ENCODE results near the gene RTF1. TPM values are rescaled to one million over a fixed set of nuclear protein-coding genes. Genes with fewer than 3 reads are reported as not detected.

Gene RTF1
- polyA plus RNA-seq, 6 donors from 2014 or later = 7.7 to 26.4 (median 22.0) TPM

DNA sequence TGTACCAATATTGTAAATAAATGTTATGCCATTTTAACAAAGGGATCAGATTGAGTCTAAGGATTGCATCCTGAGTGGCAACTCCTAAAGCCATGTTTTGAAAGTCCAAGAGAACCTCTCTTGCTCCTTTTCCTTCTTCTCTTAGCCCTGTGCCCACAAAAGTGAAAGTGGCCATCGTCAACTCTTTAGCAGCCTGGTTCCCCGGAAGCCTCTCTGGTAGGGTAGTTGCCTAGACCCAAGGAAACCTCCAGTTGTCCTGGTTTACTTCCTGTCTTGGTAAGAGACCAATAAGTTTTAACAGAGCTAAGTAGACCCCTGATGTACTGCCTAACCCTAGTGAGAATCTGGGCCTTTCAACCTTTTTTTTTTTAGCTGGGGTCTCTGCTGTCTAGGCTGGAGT lies 66.6 kb downstream of the RTF1 start:
- peaks cover 11 to 25% (median 21%) of the 10 kb centered on the region in 3 donors for H3K4me1 Mint-ChIP-seq
- DNase-seq (no peak), ATAC-seq (ENCODE audit: low read depth in 2 of 2) (peak; percentile 32 to 38)
- peaks cover 7 to 8% of the 10 kb centered on the region in 2 donors for H3K36me3 Mint-ChIP-seq
- peak overlapping the region in 5 of 8 donors; percentile 20 to 71 (median 51) for H3K4me3 Mint-ChIP-seq
- H3K9me3 Mint-ChIP-seq = no peaks in the 10 kb centered on the region
- H3K27ac Mint-ChIP-seq = peak overlapping the region in 2 of 6 donors; percentile 60 to 77
- H3K27me3 Mint-ChIP-seq = peaks cover 0 to 9% (median 6%) of the 10 kb centered on the region in 3 donors

DNA sequence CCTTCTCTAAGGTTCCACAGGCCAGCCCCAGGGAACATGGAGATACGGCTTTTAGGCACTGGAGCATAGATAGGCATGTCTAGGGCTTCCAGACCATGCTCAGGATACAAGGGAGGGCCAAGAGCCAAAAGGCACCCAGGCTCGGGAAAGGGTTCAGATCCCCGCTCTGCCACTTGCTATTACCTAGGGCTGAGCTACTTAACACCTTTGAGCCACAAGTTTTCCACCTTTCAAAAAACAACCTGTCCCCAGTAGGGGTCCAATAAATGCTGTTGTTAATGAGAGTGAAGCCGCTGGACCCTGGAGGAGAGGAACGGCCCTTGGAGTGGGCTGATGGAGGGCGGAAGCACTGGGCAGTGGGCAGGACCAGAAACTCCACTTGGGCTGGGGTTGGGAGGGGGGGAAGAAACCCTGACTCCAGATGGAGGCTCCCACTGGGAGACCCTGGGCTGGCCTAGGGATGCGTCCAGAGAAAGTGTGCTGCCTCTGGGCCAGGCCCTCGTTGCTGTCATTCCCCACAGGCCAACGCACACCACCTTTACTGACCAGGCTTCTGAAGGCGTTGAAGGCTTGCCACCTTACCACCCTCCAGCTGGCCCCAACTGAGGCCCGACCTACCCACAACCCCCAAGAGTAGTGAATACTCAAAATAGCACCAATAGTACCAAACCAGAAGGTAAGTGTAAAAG lies 68.2 kb downstream of the RTF1 start:
- H3K27ac Mint-ChIP-seq = peak overlapping the region in 1 of 6 donors; percentile 26
- ATAC-seq (ENCODE audit: low read depth in 2 of 2) = no peak
- H3K9me3 Mint-ChIP-seq = no peaks in the 10 kb centered on the region
- peaks cover under 1 to 12% (median 9%) of the 10 kb centered on the region in 3 donors for H3K27me3 Mint-ChIP-seq
- peaks cover 11 to 25% (median 21%) of the 10 kb centered on the region in 3 donors for H3K4me1 Mint-ChIP-seq
- H3K36me3 Mint-ChIP-seq = peaks cover 0 to 7% of the 10 kb centered on the region in 2 donors
- H3K4me3 Mint-ChIP-seq = peak overlapping the region in 1 of 8 donors; percentile 30
- no peak for DNase-seq

DNA sequence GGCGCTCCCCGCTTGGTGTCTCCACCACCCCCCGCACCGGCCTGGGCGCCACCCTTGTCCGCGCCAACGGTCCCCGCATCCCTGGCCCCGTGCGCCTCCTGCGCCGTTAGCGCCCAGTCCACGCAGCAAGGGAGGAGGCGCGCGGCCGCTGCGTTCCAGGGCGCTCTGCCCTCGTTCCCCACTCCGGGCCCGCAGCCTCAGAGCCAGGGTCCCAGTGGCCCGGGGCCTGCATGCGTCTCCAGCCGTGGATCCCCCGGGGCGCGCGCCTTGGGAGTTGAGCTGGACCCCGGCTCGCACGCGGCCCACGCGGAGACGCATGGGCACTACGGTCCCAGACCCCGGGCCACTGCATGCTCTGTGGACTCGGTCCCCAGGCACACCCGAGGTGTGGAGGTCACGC lies 69.4 kb downstream of the RTF1 start:
- Mint-ChIP-seq H3K4me3 (no peak overlapping the region), H3K4me1 (peaks cover 11 to 25% (median 21%) of the 10 kb centered on the region in 3 donors), H3K27ac (no peak overlapping the region), H3K27me3 (peaks cover 9 to 22% (median 21%) of the 10 kb centered on the region in 3 donors), H3K36me3 (no peaks in the 10 kb centered on the region), H3K9me3 (no peaks in the 10 kb centered on the region)
- ATAC-seq (ENCODE audit: low read depth in 2 of 2) = no peak
- DNase-seq = no peak

DNA sequence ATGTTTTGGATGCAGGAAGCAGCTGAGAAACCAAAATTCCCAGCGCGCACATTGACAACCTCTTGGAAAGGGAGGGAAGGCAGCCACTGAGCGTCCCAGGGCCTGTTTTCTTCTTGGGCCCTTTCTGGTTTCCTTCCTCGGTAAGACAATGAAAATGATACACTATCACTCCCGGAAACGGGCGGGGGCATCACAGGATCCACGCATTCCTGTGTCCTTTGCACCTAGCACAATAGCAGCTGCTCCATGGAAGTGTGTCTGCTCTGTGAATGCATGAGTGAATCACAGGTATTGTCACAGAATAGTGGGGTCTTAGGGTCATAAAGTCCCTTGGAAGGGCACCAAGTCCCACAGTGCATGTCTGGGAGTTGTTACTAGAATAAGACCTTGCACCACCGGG lies 70.5 kb downstream of the RTF1 start:
- Mint-ChIP-seq H3K36me3 (peaks cover 0 to 8% of the 10 kb centered on the region in 2 donors), H3K4me3 (no peak overlapping the region), H3K9me3 (no peaks in the 10 kb centered on the region), H3K27ac (no peak overlapping the region), H3K27me3 (peaks cover 19 to 32% (median 32%) of the 10 kb centered on the region in 3 donors), H3K4me1 (peaks cover 17 to 23% (median 21%) of the 10 kb centered on the region in 3 donors)
- ATAC-seq (ENCODE audit: low read depth in 2 of 2) (no peak), DNase-seq (no peak)

DNA sequence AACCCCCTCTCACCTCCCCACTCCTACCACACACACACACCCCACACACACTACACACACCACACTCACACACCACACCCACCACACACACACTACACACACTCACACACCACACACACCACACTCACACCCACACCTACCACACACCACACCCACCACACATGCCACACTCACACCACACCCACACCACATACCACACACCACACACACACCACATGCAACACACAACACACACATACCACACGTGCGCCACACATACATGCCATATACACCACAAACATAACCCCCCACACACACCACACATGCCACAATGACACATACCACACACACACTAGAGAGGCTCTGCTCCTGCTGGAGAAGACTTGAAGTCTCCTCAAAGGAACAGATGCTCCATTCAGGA lies 70.9 kb downstream of the RTF1 start:
- Mint-ChIP-seq H3K36me3 (peaks cover 0 to 8% of the 10 kb centered on the region in 2 donors), H3K27me3 (peaks cover 23 to 37% (median 36%) of the 10 kb centered on the region in 3 donors), H3K4me1 (peaks cover 21 to 23% (median 23%) of the 10 kb centered on the region in 3 donors), H3K9me3 (no peaks in the 10 kb centered on the region), H3K27ac (no peak overlapping the region), H3K4me3 (no peak overlapping the region)
- DNase-seq (no peak), ATAC-seq (ENCODE audit: low read depth in 2 of 2) (no peak)

DNA sequence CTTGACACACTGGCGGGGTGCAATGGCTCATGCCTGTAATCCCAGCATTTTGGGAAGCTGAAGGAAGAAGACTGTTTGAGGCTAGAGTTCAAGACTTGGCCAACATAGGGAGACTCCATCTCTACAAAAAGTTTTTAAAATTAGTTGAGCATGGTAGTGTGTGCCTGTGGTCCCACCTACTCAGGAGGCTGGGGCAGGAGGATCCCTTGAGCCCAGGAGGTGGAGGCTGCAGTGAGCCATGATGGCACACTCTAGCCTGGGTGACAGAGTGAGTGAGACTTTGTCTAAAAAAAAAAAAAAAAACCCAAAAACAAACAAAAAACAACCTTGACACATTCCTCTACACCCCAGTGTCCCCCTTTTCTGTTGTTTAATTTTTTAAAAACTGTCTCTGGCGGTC lies 72.7 kb downstream of the RTF1 start:
- H3K27ac Mint-ChIP-seq = no peak overlapping the region
- peaks cover 11 to 13% (median 13%) of the 10 kb centered on the region in 3 donors for H3K4me1 Mint-ChIP-seq
- H3K4me3 Mint-ChIP-seq = no peak overlapping the region
- H3K36me3 Mint-ChIP-seq = peaks cover 0 to 8% of the 10 kb centered on the region in 2 donors
- DNase-seq (no peak), ATAC-seq (ENCODE audit: low read depth in 2 of 2) (no peak)
- peaks cover 26 to 40% (median 40%) of the 10 kb centered on the region in 3 donors for H3K27me3 Mint-ChIP-seq
- no peaks in the 10 kb centered on the region for H3K9me3 Mint-ChIP-seq

DNA sequence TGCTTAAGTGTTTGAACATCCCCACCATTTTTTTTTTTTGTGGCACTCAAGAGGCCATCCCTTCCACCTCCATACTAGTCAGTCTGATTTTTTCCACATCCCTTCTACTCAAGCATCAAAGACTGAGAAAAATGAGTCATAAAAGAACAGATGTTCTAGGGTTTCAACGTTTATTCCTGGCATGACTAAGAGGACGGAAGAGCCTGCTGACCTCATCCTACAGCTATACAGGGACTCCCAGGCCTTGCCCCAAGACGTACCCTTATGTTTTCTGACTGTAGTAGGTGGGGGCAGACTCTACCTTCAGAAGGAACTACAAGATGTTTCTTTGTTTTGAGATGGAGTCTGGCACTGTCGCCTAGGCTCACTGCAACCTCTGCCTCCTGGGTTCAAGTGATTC lies 73.5 kb downstream of the RTF1 start:
- Mint-ChIP-seq H3K27ac (peak overlapping the region in 1 of 6 donors; percentile 21), H3K36me3 (peaks cover 0 to 8% of the 10 kb centered on the region in 2 donors), H3K9me3 (no peaks in the 10 kb centered on the region), H3K4me3 (no peak overlapping the region), H3K4me1 (peaks cover 13 to 14% (median 13%) of the 10 kb centered on the region in 3 donors), H3K27me3 (peaks cover 26 to 44% (median 40%) of the 10 kb centered on the region in 3 donors)
- DNase-seq (no peak), ATAC-seq (ENCODE audit: low read depth in 2 of 2) (no peak)

DNA sequence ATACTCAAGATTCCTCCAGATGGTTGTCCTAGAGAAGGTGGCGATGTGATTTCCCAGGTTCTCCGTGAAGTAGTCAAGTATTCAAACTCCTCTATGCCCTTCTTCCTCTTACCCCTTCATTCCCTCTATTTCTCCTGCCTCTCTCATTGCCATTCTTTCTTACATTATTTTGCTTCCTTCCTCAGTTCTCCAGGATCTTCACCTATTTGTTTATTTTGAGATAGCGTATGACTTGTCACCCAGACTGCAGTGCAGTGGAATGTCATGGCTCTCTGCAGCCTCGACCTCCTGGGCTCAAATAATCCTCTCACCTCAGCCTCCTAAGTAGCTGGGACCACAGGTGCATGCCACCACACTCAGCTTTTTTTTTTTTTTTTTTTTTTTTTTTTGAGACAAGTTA lies 75.0 kb downstream of the RTF1 start:
- Mint-ChIP-seq H3K36me3 (peaks cover 0 to 8% of the 10 kb centered on the region in 2 donors), H3K4me3 (peak overlapping the region in 3 of 8 donors; percentile 46 to 89 (median 50)), H3K27ac (no peak overlapping the region), H3K9me3 (no peaks in the 10 kb centered on the region), H3K4me1 (peaks cover 13 to 17% (median 14%) of the 10 kb centered on the region in 3 donors), H3K27me3 (peaks cover 32 to 56% (median 47%) of the 10 kb centered on the region in 3 donors)
- DNase-seq (no peak), ATAC-seq (ENCODE audit: low read depth in 2 of 2) (no peak)

DNA sequence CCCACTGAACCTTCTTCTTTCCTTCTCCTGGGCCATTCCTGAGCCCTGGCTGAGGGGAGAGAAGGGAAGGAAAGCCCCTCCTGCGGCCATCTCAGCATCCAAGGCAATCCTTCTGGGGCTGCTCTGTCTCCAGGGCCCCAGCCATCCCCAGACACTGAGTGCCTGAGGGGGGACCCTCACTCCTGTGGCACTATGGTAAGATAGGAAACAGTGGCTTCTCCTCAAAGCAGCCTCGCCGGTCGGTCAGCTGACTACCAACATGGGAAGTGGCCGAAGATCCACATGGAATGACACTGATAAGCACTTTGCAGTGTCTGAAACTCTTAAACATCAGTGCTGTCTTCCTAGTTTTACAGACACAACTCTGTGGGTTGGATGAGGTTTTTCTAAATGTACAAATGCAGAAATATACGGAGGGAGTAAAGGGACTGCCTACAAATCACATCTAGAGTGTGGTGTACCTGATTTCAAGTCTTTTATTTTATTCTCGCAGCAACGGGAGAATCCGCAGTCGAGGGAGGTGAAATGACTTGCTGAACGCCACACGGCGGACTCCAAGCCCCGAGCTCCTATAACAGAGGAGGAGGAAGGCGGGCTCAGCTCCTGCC lies 75.8 kb downstream of the RTF1 start:
- H3K27ac Mint-ChIP-seq = peak overlapping the region in 4 of 6 donors; percentile 63 to 78 (median 68)
- H3K9me3 Mint-ChIP-seq = no peaks in the 10 kb centered on the region
- no peak for ATAC-seq (ENCODE audit: low read depth in 2 of 2)
- peak overlapping the region; percentile 83 to 93 (median 86) for H3K4me3 Mint-ChIP-seq
- peaks cover 0 to 8% of the 10 kb centered on the region in 2 donors for H3K36me3 Mint-ChIP-seq
- H3K4me1 Mint-ChIP-seq = peaks cover 13 to 17% (median 13%) of the 10 kb centered on the region in 3 donors
- no peak for DNase-seq
- peaks cover 39 to 63% (median 51%) of the 10 kb centered on the region in 3 donors for H3K27me3 Mint-ChIP-seq

DNA sequence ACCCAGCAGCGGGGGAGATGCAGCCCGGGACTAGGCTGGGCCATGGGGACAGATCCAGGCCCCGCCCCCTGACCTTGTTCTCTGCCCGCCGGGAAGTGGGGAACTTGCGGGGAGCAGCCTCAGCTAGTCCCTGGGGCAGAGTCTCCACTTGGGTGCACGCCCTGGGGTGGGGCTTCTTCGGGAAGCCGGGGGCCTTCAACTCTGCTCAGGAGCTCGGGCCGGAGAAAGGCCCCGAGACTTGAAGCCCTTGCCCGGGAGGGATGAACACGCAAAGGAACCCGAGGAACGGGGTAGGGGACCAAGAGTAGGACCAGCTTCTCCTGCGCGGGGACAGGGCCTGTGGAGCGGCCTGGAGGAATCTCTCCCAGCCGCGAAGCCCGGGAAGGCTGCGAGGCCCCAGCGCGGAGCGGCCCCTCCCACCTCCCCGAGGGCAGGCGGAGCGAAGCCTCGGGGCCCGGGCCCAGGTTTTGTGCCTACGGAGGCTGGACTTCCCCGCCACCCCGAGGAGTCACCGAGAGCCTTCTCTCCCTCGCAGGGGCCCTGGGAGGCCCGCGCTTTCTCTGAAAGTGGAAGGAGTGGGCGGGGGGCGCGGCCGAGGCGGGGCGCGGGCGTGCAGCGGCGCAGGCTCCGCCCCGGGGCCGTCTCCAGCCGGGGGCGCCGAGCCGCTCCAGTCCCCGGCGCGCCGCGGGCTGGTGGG lies 76.5 kb downstream of the RTF1 start, which contains the start of gene ITPKA:
Gene ITPKA, plus strand, starts transcription at position 670 of the 697 bp plus-strand sequence. CDS start 54 bp downstream, outside the sequence.
- Mint-ChIP-seq H3K36me3 (peaks cover 0 to 8% of the 10 kb centered on the region in 2 donors), H3K4me1 (peaks cover 11 to 17% (median 13%) of the 10 kb centered on the region in 3 donors), H3K27ac (peak within 1 kb of the TSS in 4 of 6 donors; percentile 63 to 78 (median 68)), H3K27me3 (peaks cover 41 to 65% (median 48%) of the 10 kb centered on the region in 3 donors), H3K9me3 (no peaks in the 10 kb centered on the region), H3K4me3 (peak within 1 kb of the TSS; percentile 83 to 93 (median 86))
- ATAC-seq (ENCODE audit: low read depth in 2 of 2) (peak; percentile 83 to 86), DNase-seq (peak; percentile 82)

DNA sequence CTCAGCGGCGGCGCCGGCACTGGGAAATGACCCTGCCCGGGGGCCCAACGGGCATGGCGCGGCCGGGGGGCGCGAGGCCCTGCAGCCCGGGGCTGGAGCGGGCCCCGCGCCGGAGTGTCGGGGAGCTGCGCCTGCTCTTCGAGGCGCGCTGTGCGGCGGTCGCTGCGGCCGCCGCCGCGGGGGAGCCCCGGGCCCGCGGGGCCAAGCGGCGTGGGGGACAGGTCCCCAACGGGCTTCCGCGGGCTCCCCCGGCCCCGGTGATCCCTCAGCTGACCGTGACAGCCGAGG lies 77.0 kb downstream of the RTF1 start:
- H3K36me3 Mint-ChIP-seq = peaks cover 0 to 8% of the 10 kb centered on the region in 2 donors
- peaks cover 11 to 20% (median 16%) of the 10 kb centered on the region in 3 donors for H3K4me1 Mint-ChIP-seq
- no peak for DNase-seq
- peaks cover 46 to 70% (median 53%) of the 10 kb centered on the region in 3 donors for H3K27me3 Mint-ChIP-seq
- H3K27ac Mint-ChIP-seq = no peak overlapping the region
- ATAC-seq (ENCODE audit: low read depth in 2 of 2) = peak; percentile 39 to 40
- H3K9me3 Mint-ChIP-seq = no peaks in the 10 kb centered on the region
- peak overlapping the region in 4 of 8 donors; percentile 69 to 83 (median 82) for H3K4me3 Mint-ChIP-seq

DNA sequence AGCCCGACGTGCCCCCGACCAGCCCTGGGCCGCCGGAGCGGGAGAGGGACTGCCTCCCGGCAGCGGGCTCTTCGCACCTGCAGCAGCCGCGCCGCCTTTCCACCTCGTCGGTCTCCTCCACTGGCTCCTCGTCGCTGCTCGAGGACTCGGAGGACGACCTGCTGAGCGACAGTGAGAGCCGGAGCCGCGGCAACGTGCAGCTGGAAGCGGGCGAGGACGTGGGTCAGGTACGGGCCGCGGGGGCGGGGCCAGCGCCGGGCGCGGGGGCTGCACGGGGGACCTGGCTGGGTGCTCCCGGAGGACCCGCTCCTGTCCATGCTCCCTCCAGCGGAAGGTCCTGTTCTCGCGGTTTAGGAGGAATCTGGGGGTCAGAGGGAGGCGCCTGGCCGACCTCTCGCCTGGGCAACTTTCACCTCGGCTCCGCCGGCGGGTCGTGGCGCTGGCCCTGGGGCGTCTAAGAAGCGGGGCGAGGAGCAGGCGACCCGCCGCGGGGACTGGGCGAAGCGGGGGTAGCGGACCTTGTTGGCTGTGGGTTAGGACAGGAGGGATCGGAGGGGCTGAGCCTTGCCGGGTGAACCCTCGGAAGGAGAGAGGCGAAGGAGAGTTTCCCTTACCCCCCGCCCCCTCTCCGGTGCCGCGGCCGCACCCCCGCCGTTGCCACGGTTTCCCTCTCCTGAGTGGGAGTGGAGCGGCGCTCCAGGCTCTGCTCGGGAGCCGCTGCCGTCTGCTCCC lies 77.5 kb downstream of the RTF1 start:
- ATAC-seq (ENCODE audit: low read depth in 2 of 2) (peak; percentile 18 to 26), DNase-seq (peak; percentile 31)
- H3K27ac Mint-ChIP-seq = no peak overlapping the region

More for the DNA sequence above, 77.5 kb downstream of the RTF1 start:
- Mint-ChIP-seq H3K9me3 (no peaks in the 10 kb centered on the region), H3K4me1 (peaks cover 16 to 25% (median 20%) of the 10 kb centered on the region in 3 donors), H3K36me3 (peaks cover 0 to 8% of the 10 kb centered on the region in 2 donors), H3K27me3 (peaks cover 51 to 75% (median 58%) of the 10 kb centered on the region in 3 donors), H3K4me3 (peak overlapping the region; percentile 68 to 83 (median 79))
